Subcutaneous abdominal adipose tissue (tissue), 5 donors: Measurements from ENCODE around the gene GALK1.

ENCODE experiments used
- H3K27ac ChIP-seq: one replicate; pipeline ENCODE4 v1.7.0; 2013; ENCODE audit warnings: low read depth, mild to moderate bottlenecking, inconsistent platforms, low read length, moderate library complexity
- H3K27me3 ChIP-seq, 5 donors: one replicate each; pipeline ENCODE4 v1.7.0; 2013; ENCODE audit warnings: low read length in 5 of 5, inconsistent platforms in 1 of 5; ENCODE audit not compliant: control insufficient read depth in 5 of 5, insufficient read depth in 4 of 5
- H3K36me3 ChIP-seq, 5 donors: one replicate each; pipeline ENCODE4 v1.7.0; 2013; ENCODE audit warnings: low read length in 5 of 5; ENCODE audit not compliant: control insufficient read depth in 5 of 5, insufficient read depth in 5 of 5
- H3K4me1 ChIP-seq, 5 donors: one replicate each; pipeline ENCODE4 v1.7.0; 2013; ENCODE audit warnings: low read length in 5 of 5, mild to moderate bottlenecking in 3 of 5, moderate library complexity in 1 of 5; ENCODE audit not compliant: control insufficient read depth in 5 of 5, insufficient read depth in 5 of 5
- H3K4me3 ChIP-seq, 5 donors: one replicate each; pipeline ENCODE4 v1.7.0; 2013; ENCODE audit warnings: low read length in 5 of 5, low read depth in 1 of 5
- H3K9ac ChIP-seq, 5 donors: one replicate each; pipeline ENCODE4 v1.7.0; 2013; ENCODE audit warnings: low read length in 5 of 5, mild to moderate bottlenecking in 4 of 5, moderate library complexity in 3 of 5
- H3K9me3 ChIP-seq, 5 donors: one replicate each; pipeline ENCODE4 v1.7.0; 2013; ENCODE audit warnings: low read length in 5 of 5; ENCODE audit not compliant: control insufficient read depth in 5 of 5
- donor health status: healthy.
- donor health status: healthy.
- donor health status: healthy.
- donor health status: healthy.
- donor health status: healthy.

GALK1 gene

GRCh38 chr17:75729351-75729750, 35.6 kb downstream of the GALK1 start:
- H3K4me1 ChIP-seq: no peaks in the 10 kb centered on the region
- H3K27ac ChIP-seq: no peak overlapping the region
- H3K4me3 ChIP-seq: no peak overlapping the region
- H3K9me3 ChIP-seq: no peaks in the 10 kb centered on the region
- no peaks in the 10 kb centered on the region for H3K36me3 ChIP-seq
- peaks cover 0 to 7% (median 3%) of the 10 kb centered on the region in 5 donors for H3K27me3 ChIP-seq
- no peak overlapping the region for H3K9ac ChIP-seq

- H3K9me3 ChIP-seq: no peaks in the 10 kb centered on the region
- H3K27me3 ChIP-seq: peaks cover under 1 to 15% (median 8%) of the 10 kb centered on the region in 5 donors
- H3K4me1 ChIP-seq: peaks cover 0 to 8% (median 0%) of the 10 kb centered on the region in 5 donors
- H3K36me3 ChIP-seq: no peaks in the 10 kb centered on the region
- no peak overlapping the region for H3K27ac ChIP-seq
- H3K4me3 ChIP-seq: no peak overlapping the region
- no peak overlapping the region for H3K9ac ChIP-seq
These were observed 37.6 kb downstream of the GALK1 start for GRCh38 chr17:75727391-75727790.

GRCh38 chr17:75725504-75725903, 39.5 kb downstream of the GALK1 start:
- Histone ChIP-seq H3K9ac (no peak overlapping the region), H3K4me1 (peaks cover 0 to 19% (median 8%) of the 10 kb centered on the region in 5 donors), H3K36me3 (no peaks in the 10 kb centered on the region), H3K27ac (no peak overlapping the region), H3K27me3 (peaks cover 16 to 27% (median 20%) of the 10 kb centered on the region in 5 donors), H3K9me3 (no peaks in the 10 kb centered on the region), H3K4me3 (no peak overlapping the region)

- Histone ChIP-seq H3K4me3 (no peak overlapping the region), H3K9ac (no peak overlapping the region), H3K27ac (no peak overlapping the region), H3K27me3 (peaks cover 17 to 30% (median 25%) of the 10 kb centered on the region in 5 donors), H3K36me3 (no peaks in the 10 kb centered on the region), H3K9me3 (no peaks in the 10 kb centered on the region), H3K4me1 (peaks cover 0 to 20% (median 9%) of the 10 kb centered on the region in 5 donors)
These were observed 40.7 kb downstream of the GALK1 start for GRCh38 chr17:75724016-75725003.

GRCh38 chr17:75723171-75723930, 41.6 kb downstream of the GALK1 start:
- Histone ChIP-seq H3K27me3 (peaks cover 17 to 31% (median 25%) of the 10 kb centered on the region in 5 donors), H3K27ac (no peak overlapping the region), H3K9ac (no peak overlapping the region), H3K36me3 (no peaks in the 10 kb centered on the region), H3K4me1 (peaks cover 0 to 20% (median 9%) of the 10 kb centered on the region in 5 donors), H3K9me3 (no peaks in the 10 kb centered on the region), H3K4me3 (peak overlapping the region in 1 of 5 donors; percentile 15)

- H3K9ac ChIP-seq: peak overlapping the region in 1 of 5 donors; percentile 7
These were observed 42.4 kb downstream of the GALK1 start for GRCh38 chr17:75722542-75723095.

GRCh38 chr17:75722076-75722475, 42.9 kb downstream of the GALK1 start:
- Histone ChIP-seq H3K9me3 (no peaks in the 10 kb centered on the region), H3K4me3 (peak overlapping the region in 2 of 5 donors; percentile 11 to 50), H3K9ac (no peak overlapping the region), H3K36me3 (no peaks in the 10 kb centered on the region), H3K27ac (no peak overlapping the region), H3K4me1 (peaks cover 0 to 20% (median 9%) of the 10 kb centered on the region in 5 donors), H3K27me3 (peaks cover 17 to 31% (median 25%) of the 10 kb centered on the region in 5 donors)

More at GRCh38 chr17:75722542-75723095, 42.4 kb downstream of the GALK1 start:
- Histone ChIP-seq H3K4me1 (peaks cover 0 to 20% (median 9%) of the 10 kb centered on the region in 5 donors), H3K27ac (no peak overlapping the region), H3K27me3 (peaks cover 17 to 31% (median 25%) of the 10 kb centered on the region in 5 donors), H3K36me3 (no peaks in the 10 kb centered on the region), H3K9me3 (no peaks in the 10 kb centered on the region), H3K4me3 (peak overlapping the region in 2 of 5 donors; percentile 6 to 50)

GRCh38 chr17:75721463-75722011, 43.5 kb downstream of the GALK1 start:
- no peaks in the 10 kb centered on the region for H3K36me3 ChIP-seq
- H3K4me3 ChIP-seq: peak overlapping the region in 3 of 5 donors; percentile 11 to 54 (median 50)
- H3K4me1 ChIP-seq: peaks cover 0 to 20% (median 9%) of the 10 kb centered on the region in 5 donors
- H3K9me3 ChIP-seq: no peaks in the 10 kb centered on the region
- no peak overlapping the region for H3K27ac ChIP-seq
- H3K9ac ChIP-seq: no peak overlapping the region
- H3K27me3 ChIP-seq: peaks cover 17 to 31% (median 25%) of the 10 kb centered on the region in 5 donors

- H3K4me3 ChIP-seq: peak within 1 kb of the TSS; percentile 27 to 54 (median 50)
- H3K9ac ChIP-seq: peak within 1 kb of the TSS in 1 of 5 donors; percentile 48
- no peaks in the 10 kb centered on the region for H3K9me3 ChIP-seq
- peaks cover 0 to 20% (median 9%) of the 10 kb centered on the region in 5 donors for H3K4me1 ChIP-seq
- no peaks in the 10 kb centered on the region for H3K36me3 ChIP-seq
- H3K27ac ChIP-seq: no peak within 1 kb of the TSS
- peaks cover 17 to 33% (median 28%) of the 10 kb centered on the region in 5 donors for H3K27me3 ChIP-seq
These were observed 44.1 kb downstream of the GALK1 start, which contains the start of gene ITGB4 for GRCh38 chr17:75720656-75721462. ITGB4 (plus strand) TSS chr17:75721459; CDS start chr17:75724704, 3,245 bp downstream.
